C4-2B (cell line): Measurements from ENCODE around the gene EFNA5.

Source experiments
- CTCF ChIP-seq: fragments of 450-650 bp; conservative IDR thresholded peaks from 2 replicates; pipeline ENCODE4 v1.5.1; 2017; ENCODE audit warnings: mild to moderate bottlenecking
- ZFX ChIP-seq: fragments of 450-650 bp; IDR thresholded peaks from 2 replicates; pipeline ENCODE4 v1.6.1; 2017

- TF ChIP-seq CTCF (no peak), ZFX (no peak)
Observed at GRCh38 chr5:107447587-107447986, 223.2 kb downstream of the EFNA5 start.
